ENCODE results near the gene PLD1. TPM values are rescaled to one million over a fixed set of nuclear protein-coding genes. Genes with fewer than 3 reads are reported as not detected.

The PLD1 gene
- total RNA-seq, 5 donors from 2014 or later (not counting 1 experiment from before 2014, with no cell fraction given) = 1.8 to 3.9 (median 3.2) TPM

- H3K27me3 Mint-ChIP-seq = no peaks in the 10 kb centered on the region
- H3K27ac Mint-ChIP-seq = peak overlapping the region; percentile 79 to 80
- H3K4me1 ChIP-seq (ENCODE audit: control insufficient read depth in 1 of 2, extremely low read depth in 1 of 2, insufficient read depth in 2 of 2, low read length in 2 of 2) = peaks cover 0 to 3% of the 10 kb centered on the region in 2 experiments
- no peaks in the 10 kb centered on the region for H3K27me3 ChIP-seq (replicated peaks in 1 of 2; ENCODE audit: control insufficient read depth in 2 of 2, extremely low read depth in 1 of 2, insufficient read depth in 2 of 2, low read length in 1 of 2)
- H3K4me1 Mint-ChIP-seq = peaks cover 12 to 23% (median 13%) of the 10 kb centered on the region in 3 donors
- ChIA-PET CTCF (interaction anchor here (0.6 to 0.9 kb wide), 2 partner anchors 724 to 1142 kb away, joined by 3 to 4 read pairs; no protein-coding TSS in a partner anchor), POLR2A (interaction anchor here in 1 of 2 donors (0.8 kb wide), 1 partner anchor 349 kb away, joined by 4 read pairs; no protein-coding TSS in a partner anchor)
- ATAC-seq (replicated peaks in 1 of 4) (peak in 1 of 4 experiments; percentile 35), DNase-seq (peak in 1 of 35 experiments; percentile 24)
- no peaks in the 10 kb centered on the region for H3K9me3 ChIP-seq
- H3K36me3 Mint-ChIP-seq = no peaks in the 10 kb centered on the region
- H3K4me3 Mint-ChIP-seq = peak overlapping the region in 1 of 3 donors; percentile 18
- no peaks in the 10 kb centered on the region for H3K9me3 Mint-ChIP-seq
- no peak overlapping the region for H3K4me3 ChIP-seq (ENCODE audit: control insufficient read depth in 1 of 2, extremely low read depth in 1 of 2, low read length in 1 of 2)
- H3K27ac ChIP-seq (ENCODE audit: low read length) = no peak overlapping the region
- no peaks in the 10 kb centered on the region for H3K36me3 ChIP-seq (ENCODE audit: control insufficient read depth in 2 of 2, extremely low read depth in 1 of 2, insufficient read depth in 1 of 2, low read length in 1 of 2)
- WGBS (ENCODE audit: insufficient coverage) = no CpG with 5 or more reads among the region's 5 CpGs
Measured at GRCh38 chr3:171561596-171562323, 248.5 kb downstream of the PLD1 start.

- H3K9me3 ChIP-seq = no peaks in the 10 kb centered on the region
- H3K36me3 ChIP-seq (ENCODE audit: control insufficient read depth in 2 of 2, extremely low read depth in 1 of 2, insufficient read depth in 1 of 2, low read length in 1 of 2) = no peaks in the 10 kb centered on the region
- Mint-ChIP-seq H3K4me1 (peaks cover 12 to 24% (median 18%) of the 10 kb centered on the region in 3 donors), H3K36me3 (no peaks in the 10 kb centered on the region), H3K9me3 (no peaks in the 10 kb centered on the region), H3K27me3 (no peaks in the 10 kb centered on the region), H3K27ac (no peak overlapping the region), H3K4me3 (no peak overlapping the region)
- no peak overlapping the region for H3K27ac ChIP-seq (ENCODE audit: low read length)
- no peaks in the 10 kb centered on the region for H3K27me3 ChIP-seq (replicated peaks in 1 of 2; ENCODE audit: control insufficient read depth in 2 of 2, extremely low read depth in 1 of 2, insufficient read depth in 2 of 2, low read length in 1 of 2)
- CTCF ChIA-PET = interaction anchor here in 1 of 2 donors (0.6 kb wide), 1 partner anchor 27 kb away, joined by 3 read pairs; no protein-coding TSS in a partner anchor
- peaks cover 0 to 3% of the 10 kb centered on the region in 2 experiments for H3K4me1 ChIP-seq (ENCODE audit: control insufficient read depth in 1 of 2, extremely low read depth in 1 of 2, insufficient read depth in 2 of 2, low read length in 2 of 2)
- H3K4me3 ChIP-seq (ENCODE audit: control insufficient read depth in 1 of 2, extremely low read depth in 1 of 2, low read length in 1 of 2) = no peak overlapping the region
- no peak for ATAC-seq (replicated peaks in 1 of 4)
- DNase-seq = no peak
- 25% methylated on average over 2 of the region's 7 CpGs for WGBS (ENCODE audit: insufficient coverage)
- POLR2A ChIA-PET = no interaction called here
Measured at GRCh38 chr3:171559586-171559985, 250.7 kb downstream of the PLD1 start.

- Mint-ChIP-seq H3K27me3 (no peaks in the 10 kb centered on the region), H3K9me3 (no peaks in the 10 kb centered on the region), H3K4me1 (peaks cover 12 to 24% (median 18%) of the 10 kb centered on the region in 3 donors), H3K4me3 (no peak overlapping the region), H3K36me3 (no peaks in the 10 kb centered on the region), H3K27ac (no peak overlapping the region)
- Histone ChIP-seq H3K36me3 (ENCODE audit: control insufficient read depth in 2 of 2, extremely low read depth in 1 of 2, insufficient read depth in 1 of 2, low read length in 1 of 2) (no peaks in the 10 kb centered on the region), H3K9me3 (no peaks in the 10 kb centered on the region), H3K4me3 (ENCODE audit: control insufficient read depth in 1 of 2, extremely low read depth in 1 of 2, low read length in 1 of 2) (no peak overlapping the region), H3K27me3 (replicated peaks in 1 of 2; ENCODE audit: control insufficient read depth in 2 of 2, extremely low read depth in 1 of 2, insufficient read depth in 2 of 2, low read length in 1 of 2) (no peaks in the 10 kb centered on the region), H3K27ac (ENCODE audit: low read length) (no peak overlapping the region), H3K4me1 (ENCODE audit: control insufficient read depth in 1 of 2, extremely low read depth in 1 of 2, insufficient read depth in 2 of 2, low read length in 2 of 2) (peaks cover 0 to 3% of the 10 kb centered on the region in 2 experiments)
- 100% methylated on average over 1 of the region's 3 CpGs for WGBS (ENCODE audit: insufficient coverage)
- ATAC-seq (replicated peaks in 1 of 4) (no peak), DNase-seq (no peak)
- ChIA-PET POLR2A (no interaction called here), CTCF (interaction anchor here in 1 of 2 donors (0.6 to 0.9 kb wide), 3 partner anchors 8 to 276 kb away, joined by 3 to 4 read pairs (median 3); no protein-coding TSS in a partner anchor)
Measured at GRCh38 chr3:171558188-171558696, 252.0 kb downstream of the PLD1 start.

- H3K4me3 ChIP-seq (ENCODE audit: control insufficient read depth in 1 of 2, extremely low read depth in 1 of 2, low read length in 1 of 2) = no peak overlapping the region
- H3K27me3 ChIP-seq (replicated peaks in 1 of 2; ENCODE audit: control insufficient read depth in 2 of 2, extremely low read depth in 1 of 2, insufficient read depth in 2 of 2, low read length in 1 of 2) = no peaks in the 10 kb centered on the region
- H3K36me3 ChIP-seq (ENCODE audit: control insufficient read depth in 2 of 2, extremely low read depth in 1 of 2, insufficient read depth in 1 of 2, low read length in 1 of 2) = no peaks in the 10 kb centered on the region
- Mint-ChIP-seq H3K27ac (no peak overlapping the region), H3K4me3 (no peak overlapping the region), H3K9me3 (no peaks in the 10 kb centered on the region), H3K4me1 (peaks cover 6 to 20% (median 17%) of the 10 kb centered on the region in 3 donors), H3K27me3 (no peaks in the 10 kb centered on the region), H3K36me3 (no peaks in the 10 kb centered on the region)
- H3K9me3 ChIP-seq = no peaks in the 10 kb centered on the region
- ChIA-PET CTCF (no interaction called here), POLR2A (no interaction called here)
- DNase-seq (no peak), ATAC-seq (replicated peaks in 1 of 4) (no peak)
- peaks cover 0 to 2% of the 10 kb centered on the region in 2 experiments for H3K4me1 ChIP-seq (ENCODE audit: control insufficient read depth in 1 of 2, extremely low read depth in 1 of 2, insufficient read depth in 2 of 2, low read length in 2 of 2)
- no peak overlapping the region for H3K27ac ChIP-seq (ENCODE audit: low read length)
Measured at GRCh38 chr3:171557173-171557572, 253.1 kb downstream of the PLD1 start.

- Histone ChIP-seq H3K4me1 (ENCODE audit: control insufficient read depth in 1 of 2, extremely low read depth in 1 of 2, insufficient read depth in 2 of 2, low read length in 2 of 2) (no peaks in the 10 kb centered on the region), H3K27ac (ENCODE audit: low read length) (no peak overlapping the region), H3K4me3 (ENCODE audit: control insufficient read depth in 1 of 2, extremely low read depth in 1 of 2, low read length in 1 of 2) (no peak overlapping the region), H3K36me3 (ENCODE audit: control insufficient read depth in 2 of 2, extremely low read depth in 1 of 2, insufficient read depth in 1 of 2, low read length in 1 of 2) (no peaks in the 10 kb centered on the region), H3K9me3 (no peaks in the 10 kb centered on the region), H3K27me3 (replicated peaks in 1 of 2; ENCODE audit: control insufficient read depth in 2 of 2, extremely low read depth in 1 of 2, insufficient read depth in 2 of 2, low read length in 1 of 2) (no peaks in the 10 kb centered on the region)
- ATAC-seq (replicated peaks in 1 of 4) (peak in 1 of 4 experiments; percentile 50), DNase-seq (no peak)
- Mint-ChIP-seq H3K36me3 (no peaks in the 10 kb centered on the region), H3K27ac (no peak overlapping the region), H3K4me1 (peaks cover 1 to 15% (median 12%) of the 10 kb centered on the region in 3 donors), H3K4me3 (no peak overlapping the region), H3K27me3 (no peaks in the 10 kb centered on the region), H3K9me3 (no peaks in the 10 kb centered on the region)
- WGBS (ENCODE audit: insufficient coverage) = 80% methylated on average over 1 of the region's 4 CpGs
- ChIA-PET CTCF (no interaction called here), POLR2A (no interaction called here)
Measured at GRCh38 chr3:171556574-171557145, 253.6 kb downstream of the PLD1 start.

DNA sequence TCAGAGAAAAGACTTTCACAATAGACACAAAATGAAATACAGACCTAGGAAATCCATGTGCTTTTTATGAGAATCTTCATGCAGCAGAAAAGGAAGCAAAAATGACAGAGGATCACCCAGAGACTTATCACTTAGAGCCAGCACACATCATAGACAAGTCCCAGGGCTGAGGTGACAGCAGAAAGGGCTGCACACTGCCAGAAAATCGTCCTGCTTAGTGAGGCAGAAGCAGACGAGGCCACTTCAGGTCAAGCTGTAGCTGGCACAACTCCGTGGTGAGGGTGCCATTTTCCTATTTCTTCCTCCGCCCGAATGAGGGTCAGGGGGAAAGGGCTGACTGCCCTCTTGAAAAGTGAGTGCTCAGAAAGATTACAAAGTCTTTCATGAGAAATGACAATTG, 254.1 kb downstream of the PLD1 start:
- Histone ChIP-seq H3K4me1 (ENCODE audit: control insufficient read depth in 1 of 2, extremely low read depth in 1 of 2, insufficient read depth in 2 of 2, low read length in 2 of 2) (no peaks in the 10 kb centered on the region), H3K27me3 (replicated peaks in 1 of 2; ENCODE audit: control insufficient read depth in 2 of 2, extremely low read depth in 1 of 2, insufficient read depth in 2 of 2, low read length in 1 of 2) (no peaks in the 10 kb centered on the region), H3K9me3 (no peaks in the 10 kb centered on the region), H3K4me3 (ENCODE audit: control insufficient read depth in 1 of 2, extremely low read depth in 1 of 2, low read length in 1 of 2) (no peak overlapping the region), H3K36me3 (ENCODE audit: control insufficient read depth in 2 of 2, extremely low read depth in 1 of 2, insufficient read depth in 1 of 2, low read length in 1 of 2) (no peaks in the 10 kb centered on the region), H3K27ac (ENCODE audit: low read length) (no peak overlapping the region)
- ChIA-PET POLR2A (no interaction called here), CTCF (no interaction called here)
- no peaks in the 10 kb centered on the region for H3K36me3 Mint-ChIP-seq
- no peaks in the 10 kb centered on the region for H3K27me3 Mint-ChIP-seq
- no peak for ATAC-seq (replicated peaks in 1 of 4)
- H3K4me3 Mint-ChIP-seq = no peak overlapping the region
- no peaks in the 10 kb centered on the region for H3K9me3 Mint-ChIP-seq
- no peak overlapping the region for H3K27ac Mint-ChIP-seq
- no peak for DNase-seq
- peaks cover 0 to 11% (median 9%) of the 10 kb centered on the region in 3 donors for H3K4me1 Mint-ChIP-seq
- 67% methylated on average over 3 of the region's 5 CpGs for WGBS (ENCODE audit: insufficient coverage)

Measured in T-cell (primary cell).